ENCODE results near the gene KRT8. TPM values are rescaled to one million over a fixed set of nuclear protein-coding genes. Genes with fewer than 3 reads are reported as not detected.

KRT8 gene
- total and polyA plus RNA-seq, 10 of the 15 experiments (the other 5 are each of a cell fraction or from before 2014, with no cell fraction given) = 0.11 to 5.6 (median 0.37) TPM; not detected in 1

GRCh38 chr12:52945389-52946232 lies 40.7 kb upstream of the KRT8 start:
- H3K4me2 ChIP-seq (ENCODE audit: control insufficient read depth, insufficient read depth) = no peak overlapping the region
- no TSS peak for BruUV-seq (replicated peaks)
- peaks cover 7 to 8% of the 10 kb centered on the region in 2 experiments for H3K27me3 ChIP-seq (replicated peaks in 1 of 2; ENCODE audit: control insufficient read depth in 2 of 2, insufficient read depth in 2 of 2, low read length in 1 of 2)
- 18% methylated on average over 12 of the region's 13 CpGs for WGBS (ENCODE audit: insufficient coverage, insufficient replicate concordance, low lambda C conversion rate, missing lambda C conversion rate)
- FAIRE-seq (no peak), DNase-seq (ENCODE audit: low read depth, low spot score) (no peak), ATAC-seq (no peak)
- ChIA-PET SMC1A (ENCODE audit: uncharacterized antibody, unreplicated experiment) (interaction anchor here (1.0 kb wide), 1 partner anchor 36 kb away, joined by 3 read pairs; no protein-coding TSS in a partner anchor), RAD21 (ENCODE audit: unreplicated experiment) (no interaction called here), CTCF (interaction anchor here (1.0 to 1.5 kb wide), 2 partner anchors 35 to 61 kb away, joined by 3 read pairs; no protein-coding TSS in a partner anchor), POLR2A (no interaction called here)
- H3K27ac ChIP-seq (ENCODE audit: control insufficient read depth, insufficient read depth) = no peak overlapping the region
- H3K4me1 ChIP-seq (ENCODE audit: control insufficient read depth, insufficient read depth, low read length) = no peaks in the 10 kb centered on the region
- intact Hi-C loops (cut with micrococcal nuclease; ENCODE audit: unreplicated experiment) (no loop called here), in situ Hi-C loops (cut with MboI) (no loop called here)
- no peaks in the 10 kb centered on the region for H4K20me1 ChIP-seq (ENCODE audit: control insufficient read depth, insufficient read depth)
- H3K9ac ChIP-seq (ENCODE audit: control insufficient read depth, insufficient read depth, low read length) = no peak overlapping the region
- H3K79me2 ChIP-seq (ENCODE audit: control insufficient read depth, insufficient read depth, low read length) = no peaks in the 10 kb centered on the region
- no peak for TF ChIP-seq ZNF687 (IDR thresholded peaks at IDR 0.05)
- TF ChIP-seq CHD1 (IDR thresholded peaks at IDR 0.05; ENCODE audit: low read depth, low read length) = no peak
- no peak for TF ChIP-seq CEBPZ (IDR thresholded peaks at IDR 0.05; ENCODE audit: low read depth, low read length)
- TF ChIP-seq YBX1 (IDR thresholded peaks at IDR 0.05) = no peak
- TF ChIP-seq ZNF24 (IDR thresholded peaks at IDR 0.05) = no peak
- no peak for TF ChIP-seq POU2F2 (IDR thresholded peaks at IDR 0.05; ENCODE audit: borderline replicate concordance, low read depth, low read length)
- H3K4me3 ChIP-seq = no peak overlapping the region
- H2AFZ ChIP-seq (ENCODE audit: control insufficient read depth, low read depth, low read length) = no peak overlapping the region
- no peaks in the 10 kb centered on the region for H3K36me3 ChIP-seq (ENCODE audit: control insufficient read depth in 2 of 2, insufficient read depth in 2 of 2, low read length in 1 of 2)
- no peaks in the 10 kb centered on the region for H3K9me3 ChIP-seq (replicated peaks; ENCODE audit: control insufficient read depth, insufficient read depth, low read length)

Measured in GM12878 (cell line).